ENCODE data around the gene CDX1.

CDX1 gene

DNA sequence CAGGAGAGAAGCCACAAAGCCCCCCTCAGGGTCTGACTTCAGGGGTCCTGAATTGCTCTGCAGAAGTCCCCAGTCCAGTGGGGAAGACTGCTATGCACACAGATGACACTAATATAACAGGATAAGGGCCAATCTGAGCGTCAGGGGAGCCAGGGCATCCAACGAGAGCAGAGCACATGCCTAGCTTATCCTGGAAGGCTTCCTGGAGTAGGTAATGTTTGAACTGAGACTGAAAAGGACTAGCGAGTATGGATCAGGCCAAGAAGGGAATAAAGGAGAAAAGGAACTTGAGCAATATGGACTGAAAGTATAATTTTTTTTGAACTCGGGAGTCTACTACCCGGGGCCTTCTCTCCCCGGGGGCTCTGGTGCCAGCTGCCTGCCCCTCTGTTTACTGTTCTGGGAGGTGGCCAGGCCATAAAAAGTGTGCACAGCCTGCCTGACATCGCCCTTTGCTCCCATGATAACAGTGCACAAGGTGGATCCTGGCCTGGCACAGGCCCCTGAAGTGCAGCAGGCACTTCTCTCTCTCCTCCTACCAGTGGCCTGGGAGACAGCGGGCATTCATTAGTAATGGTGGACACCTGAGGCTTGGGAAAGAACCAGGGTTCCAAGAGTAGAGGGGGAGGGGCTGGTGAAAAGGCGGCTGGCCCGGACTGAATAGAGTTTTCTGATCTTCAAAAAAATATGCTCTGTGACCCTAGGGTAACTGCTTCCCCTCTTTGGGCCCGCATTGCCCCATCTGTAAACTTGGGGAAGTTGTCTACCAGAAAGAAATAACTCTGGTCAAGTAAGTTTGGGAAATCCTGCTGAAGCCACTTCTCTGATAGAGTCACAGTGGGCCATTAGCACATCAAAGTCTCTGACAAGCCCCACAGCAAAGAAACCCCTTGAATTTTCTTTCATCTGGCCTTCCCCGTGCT lies 18.7 kb downstream of the CDX1 start:
- ATAC-seq: no peak

DNA sequence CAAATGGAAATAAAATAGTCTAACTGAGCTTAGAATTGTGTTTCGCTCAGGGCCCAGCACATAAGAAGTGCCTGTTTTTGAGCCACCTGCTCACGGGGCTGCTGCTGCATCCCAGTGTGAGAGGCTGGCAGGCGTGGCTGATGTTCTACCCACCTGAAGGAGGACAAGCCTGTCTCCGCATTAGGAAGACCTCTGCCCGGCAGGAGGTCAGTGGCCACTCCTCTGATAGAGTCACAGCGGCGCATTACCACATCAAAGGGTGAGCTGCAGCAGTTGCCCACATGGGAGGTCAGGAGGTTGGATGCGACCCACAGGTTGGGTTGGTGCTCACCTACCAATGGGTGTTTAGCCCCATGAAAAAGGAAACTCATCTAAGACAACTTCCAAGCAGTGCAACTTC lies 19.6 kb downstream of the CDX1 start:
- ATAC-seq: no peak

DNA sequence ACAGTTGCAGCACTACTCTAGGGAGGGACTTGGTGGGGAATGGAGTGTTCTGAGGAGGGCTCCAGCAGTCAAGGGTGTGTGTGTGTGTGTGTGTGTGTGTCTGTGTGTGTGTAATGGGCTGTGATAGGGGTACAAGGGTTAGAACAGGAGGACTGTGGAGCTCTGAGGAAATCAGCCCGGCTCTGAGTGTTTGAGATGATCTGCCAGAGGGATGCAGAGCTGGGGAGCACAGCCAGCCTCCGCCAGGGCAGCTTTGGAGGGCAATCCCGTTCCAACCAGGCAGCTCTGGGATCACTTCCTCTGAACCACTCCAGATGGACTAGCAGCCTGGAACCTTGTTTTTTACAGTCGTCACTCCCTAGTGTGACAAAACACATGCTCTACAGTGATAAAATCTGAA lies 20.3 kb downstream of the CDX1 start:
- ATAC-seq: no peak

DNA sequence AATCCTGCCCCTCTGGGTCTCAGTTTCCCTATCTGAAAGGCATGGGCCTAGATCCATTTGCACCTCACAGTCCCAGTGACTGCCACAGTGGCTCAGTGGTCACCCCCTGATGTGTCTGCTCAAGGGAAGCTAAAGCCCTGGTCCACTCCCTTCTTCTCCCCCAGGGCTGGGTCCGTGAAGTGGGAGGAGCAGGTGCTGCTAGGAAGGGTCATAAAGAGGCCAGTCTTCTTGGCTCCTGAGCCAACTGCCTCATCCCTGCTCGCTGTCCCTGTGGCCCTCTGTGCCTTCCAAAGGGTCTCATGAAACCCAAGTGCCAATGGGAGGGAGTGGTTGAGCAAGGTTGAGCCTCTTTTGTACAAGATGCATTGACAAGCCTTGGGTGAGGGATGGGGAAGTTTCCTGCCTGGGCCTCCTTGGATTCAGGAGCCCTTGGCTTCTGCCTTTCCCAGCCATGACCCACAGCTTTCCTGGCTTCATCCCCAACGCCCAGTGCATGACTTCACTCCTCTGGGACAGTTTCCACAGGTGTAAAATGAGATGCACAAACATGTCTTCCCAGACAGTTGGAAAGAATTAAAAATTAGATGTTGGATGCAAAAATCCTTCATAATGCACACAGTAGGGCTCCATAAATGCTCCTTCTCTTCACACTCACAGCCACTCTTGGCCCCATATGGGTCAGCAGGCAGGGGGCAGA lies 21.7 kb downstream of the CDX1 start:
- ATAC-seq: no peak

DNA sequence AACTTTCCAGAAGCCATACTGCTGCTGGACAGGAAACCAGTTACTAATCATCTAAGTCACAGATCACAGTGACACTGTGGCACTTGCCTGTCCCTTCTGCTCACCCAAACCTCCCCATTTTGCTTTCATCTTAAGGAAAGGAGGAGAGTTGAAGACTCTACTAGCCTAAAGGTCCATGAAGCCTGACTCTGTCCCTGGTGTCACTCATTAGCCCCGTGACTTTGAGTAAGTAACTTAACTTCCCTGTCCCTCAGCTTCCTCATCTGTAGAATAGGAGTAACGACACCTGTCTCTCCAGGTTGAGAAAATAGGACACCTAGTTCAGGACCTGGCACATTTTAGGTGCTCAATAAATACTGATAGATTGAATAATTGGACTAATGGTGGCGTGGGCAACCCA lies 22.7 kb downstream of the CDX1 start:
- no peak for ATAC-seq

DNA sequence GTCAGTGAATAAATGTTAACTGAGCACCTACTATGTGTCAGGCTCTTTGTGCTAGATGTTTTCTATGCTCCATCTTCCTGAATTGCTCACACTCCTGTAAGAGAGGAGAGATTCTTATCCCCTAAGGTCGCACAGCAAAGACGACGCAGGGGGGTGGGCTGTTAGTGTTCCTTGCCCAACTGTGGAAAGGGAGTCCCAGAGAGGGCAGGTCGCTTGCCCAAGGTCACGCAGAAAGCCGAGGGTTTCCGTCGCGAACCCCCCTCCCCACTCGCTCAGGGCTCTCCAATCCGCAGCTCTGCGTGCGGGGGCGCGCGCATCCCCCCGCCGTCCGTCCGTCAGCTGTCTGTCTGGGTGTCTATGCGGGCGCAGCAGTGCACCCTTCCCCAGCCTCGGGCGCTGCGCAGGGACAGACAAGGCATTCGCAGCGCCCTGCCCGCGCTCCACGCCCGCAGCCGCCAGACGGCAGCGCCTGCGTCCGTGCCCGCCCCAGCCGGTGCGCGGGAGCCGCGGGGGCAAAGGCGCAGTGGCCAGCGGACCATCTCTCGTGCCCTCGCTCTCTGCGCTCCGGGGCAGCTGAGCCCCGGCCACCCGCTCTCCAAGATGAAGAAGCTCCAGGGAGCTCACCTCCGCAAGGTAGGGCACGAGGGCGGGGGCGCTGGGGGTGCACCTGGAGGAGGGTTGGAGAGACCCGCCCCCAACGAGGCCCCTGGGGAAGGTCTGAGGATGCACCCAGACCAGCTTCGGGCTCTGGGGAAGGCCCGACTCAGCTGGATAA lies 23.3 kb downstream of the CDX1 start, which contains the start of gene SLC6A7:
Gene SLC6A7 (plus strand): TSS at position 335 of the 775 bp plus-strand sequence. CDS start 266 bp downstream, at position 601.
- no peak for ATAC-seq

DNA sequence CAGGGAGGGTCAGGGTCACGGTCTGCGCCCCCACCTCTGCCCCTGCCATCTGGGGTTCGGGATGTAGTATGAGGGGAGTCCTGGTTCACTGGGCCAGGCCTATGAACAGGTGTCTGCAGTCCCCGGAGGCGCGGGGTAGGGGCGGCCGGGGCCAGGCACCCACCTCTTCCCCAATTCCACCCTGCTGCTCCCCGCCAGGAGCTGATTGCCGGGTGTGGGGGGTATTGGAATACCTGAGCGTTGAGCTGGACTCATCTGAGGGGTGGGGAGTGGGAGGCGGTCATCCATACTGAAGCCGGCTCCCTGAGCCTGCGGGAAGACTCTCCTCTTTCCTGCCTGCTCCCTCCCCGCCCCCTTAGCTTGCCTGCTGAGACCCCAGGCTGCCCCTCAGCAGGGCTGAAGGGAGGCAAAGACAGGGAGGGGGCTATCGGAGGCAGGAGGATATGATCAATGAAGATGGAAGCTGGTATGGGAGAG lies 24.0 kb downstream of the CDX1 start:
- ATAC-seq: no peak

DNA sequence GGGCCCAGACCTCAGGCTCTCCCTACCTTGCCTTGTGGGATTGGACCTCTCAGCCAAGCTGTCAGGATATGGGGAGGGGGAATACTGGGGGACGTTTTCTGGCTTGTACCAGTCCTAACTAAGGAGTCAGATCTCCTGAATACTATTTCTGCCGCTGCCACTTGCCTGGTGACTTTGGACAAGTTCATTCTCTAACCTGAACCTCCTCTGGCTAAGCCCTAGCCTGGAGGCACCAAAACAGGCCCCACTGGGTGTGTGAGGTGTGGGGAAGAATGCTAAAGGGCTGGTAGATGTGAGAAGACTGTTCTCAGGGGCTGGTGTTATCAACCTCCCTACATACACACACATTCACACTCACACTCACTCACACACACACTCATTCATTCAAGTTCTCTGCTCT lies 24.4 kb downstream of the CDX1 start:
- no peak for ATAC-seq

DNA sequence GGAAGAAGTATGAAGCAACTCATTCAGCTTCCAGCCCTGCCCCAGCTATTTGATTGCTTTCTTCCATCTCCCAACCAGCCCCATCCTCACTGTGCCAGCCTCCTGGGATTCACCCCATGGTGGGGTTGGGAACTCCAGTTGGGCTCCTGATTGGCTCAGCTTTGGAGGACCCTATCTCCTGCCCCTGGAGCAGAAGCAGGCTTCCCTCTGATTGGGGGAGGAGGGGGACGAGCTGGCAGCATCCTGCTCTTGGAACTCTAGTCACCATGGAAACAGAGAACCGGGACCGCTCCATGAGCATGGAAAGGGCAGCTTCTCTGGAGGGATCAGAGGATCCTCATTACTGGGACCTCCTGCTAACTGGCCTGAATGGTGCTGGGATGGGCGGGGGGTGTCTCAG lies 25.9 kb downstream of the CDX1 start:
- no peak for ATAC-seq

DNA sequence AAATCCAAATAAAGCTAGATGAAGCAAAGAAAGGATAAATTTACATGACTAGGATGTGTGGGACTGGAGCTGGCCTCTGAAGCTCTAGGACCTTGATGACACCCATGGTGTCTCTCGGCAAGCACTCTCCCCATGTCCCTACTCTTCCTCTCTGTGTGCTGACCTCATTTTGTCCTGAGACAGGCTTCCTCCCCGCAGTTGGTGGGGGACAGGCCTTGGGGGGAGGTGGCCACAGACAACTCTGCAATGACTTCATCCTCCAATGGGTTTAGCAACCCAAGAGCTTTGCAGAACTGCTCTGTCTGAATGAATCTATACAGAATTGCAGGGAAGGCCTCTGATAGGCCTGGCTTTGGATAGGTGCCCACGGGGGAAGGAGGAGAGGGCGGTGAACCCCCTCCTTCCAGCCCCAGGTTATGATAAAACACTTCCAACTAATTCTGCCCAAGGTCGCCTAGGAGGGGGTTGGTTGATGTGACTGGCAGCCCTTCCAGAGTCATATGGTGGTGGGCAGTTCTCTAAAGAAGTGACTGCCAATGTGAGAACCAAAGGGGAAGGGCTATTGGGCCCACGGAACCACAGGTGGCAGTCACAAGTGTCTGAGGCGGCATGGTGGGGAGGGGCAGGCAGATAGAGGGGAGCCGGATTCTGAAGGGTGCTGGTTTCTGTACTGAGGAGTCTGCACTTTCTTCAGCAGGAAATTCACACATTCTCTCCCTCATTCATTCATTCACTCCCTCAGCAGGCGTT lies 29.3 kb downstream of the CDX1 start:
- ATAC-seq: no peak

DNA sequence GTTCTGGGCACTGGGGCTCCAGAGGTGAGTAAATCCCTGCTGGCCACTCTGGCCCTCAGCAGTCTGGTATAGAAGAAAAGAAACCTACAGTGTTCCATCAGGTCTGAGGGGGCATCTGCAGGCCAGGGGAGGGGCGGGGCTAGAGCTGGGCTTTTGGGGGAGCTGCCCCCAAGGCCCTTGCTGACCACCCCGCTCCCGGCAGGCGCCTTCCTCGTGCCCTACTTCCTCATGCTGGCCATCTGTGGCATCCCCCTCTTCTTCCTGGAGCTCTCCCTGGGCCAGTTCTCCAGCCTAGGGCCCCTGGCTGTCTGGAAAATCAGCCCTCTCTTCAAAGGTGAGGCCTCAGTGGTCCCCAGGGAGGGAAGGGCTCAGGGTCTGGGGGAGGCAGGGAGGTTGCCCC lies 29.9 kb downstream of the CDX1 start:
- no peak for ATAC-seq

DNA sequence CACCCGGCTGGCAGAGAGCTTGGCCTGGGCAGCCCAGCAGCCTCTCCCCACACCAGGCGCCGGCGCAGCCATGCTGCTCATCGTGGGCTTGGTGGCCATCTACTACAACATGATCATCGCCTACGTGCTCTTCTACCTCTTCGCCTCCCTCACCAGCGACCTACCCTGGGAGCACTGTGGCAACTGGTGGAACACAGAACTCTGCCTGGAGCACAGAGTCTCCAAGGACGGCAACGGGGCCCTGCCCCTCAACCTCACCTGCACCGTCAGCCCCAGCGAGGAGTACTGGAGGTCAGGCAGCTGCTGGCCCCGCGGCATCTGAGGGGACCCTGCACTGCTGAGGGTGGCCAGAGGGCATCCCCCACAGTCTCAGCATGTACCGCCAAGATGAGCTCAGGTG lies 30.4 kb downstream of the CDX1 start:
- ATAC-seq: peak in 1 of 2 donors; percentile 8

DNA sequence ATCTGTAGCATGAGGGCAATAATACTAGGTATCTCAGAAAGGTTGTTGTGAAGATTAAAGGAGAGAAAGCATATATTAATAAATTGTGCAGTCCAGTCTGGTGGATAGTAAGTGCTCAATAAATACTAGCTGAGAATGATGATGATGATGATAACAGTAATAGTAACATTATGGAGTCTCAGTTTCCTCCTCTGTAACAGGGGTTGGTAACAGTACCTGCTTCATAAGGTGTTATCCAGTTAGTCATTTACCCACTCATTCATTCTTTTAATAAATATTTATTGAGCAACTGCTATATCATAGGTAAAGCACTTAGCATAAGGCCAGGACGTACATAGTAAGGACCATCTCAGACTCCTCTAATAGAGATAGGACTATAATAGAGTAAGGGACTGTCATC lies 30.9 kb downstream of the CDX1 start:
- no peak for ATAC-seq

DNA sequence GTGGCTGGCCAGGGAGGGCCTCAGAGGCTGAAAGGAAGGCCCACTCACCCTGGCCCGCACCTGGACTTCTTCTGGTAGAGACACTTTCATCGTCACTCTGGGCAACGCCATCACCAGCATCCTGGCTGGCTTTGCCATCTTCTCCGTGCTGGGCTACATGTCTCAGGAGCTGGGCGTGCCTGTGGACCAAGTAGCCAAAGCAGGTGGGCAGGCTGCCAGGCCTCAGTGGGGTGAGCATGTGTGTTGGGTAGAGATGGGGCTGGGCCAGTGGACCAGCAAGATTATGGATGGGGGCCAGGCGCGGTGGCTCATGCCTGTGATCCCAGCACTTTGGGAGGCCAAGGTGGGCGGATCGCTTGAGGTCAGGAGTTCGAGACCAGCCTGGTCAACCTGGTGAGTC lies 35.9 kb downstream of the CDX1 start:
- no peak for ATAC-seq

DNA sequence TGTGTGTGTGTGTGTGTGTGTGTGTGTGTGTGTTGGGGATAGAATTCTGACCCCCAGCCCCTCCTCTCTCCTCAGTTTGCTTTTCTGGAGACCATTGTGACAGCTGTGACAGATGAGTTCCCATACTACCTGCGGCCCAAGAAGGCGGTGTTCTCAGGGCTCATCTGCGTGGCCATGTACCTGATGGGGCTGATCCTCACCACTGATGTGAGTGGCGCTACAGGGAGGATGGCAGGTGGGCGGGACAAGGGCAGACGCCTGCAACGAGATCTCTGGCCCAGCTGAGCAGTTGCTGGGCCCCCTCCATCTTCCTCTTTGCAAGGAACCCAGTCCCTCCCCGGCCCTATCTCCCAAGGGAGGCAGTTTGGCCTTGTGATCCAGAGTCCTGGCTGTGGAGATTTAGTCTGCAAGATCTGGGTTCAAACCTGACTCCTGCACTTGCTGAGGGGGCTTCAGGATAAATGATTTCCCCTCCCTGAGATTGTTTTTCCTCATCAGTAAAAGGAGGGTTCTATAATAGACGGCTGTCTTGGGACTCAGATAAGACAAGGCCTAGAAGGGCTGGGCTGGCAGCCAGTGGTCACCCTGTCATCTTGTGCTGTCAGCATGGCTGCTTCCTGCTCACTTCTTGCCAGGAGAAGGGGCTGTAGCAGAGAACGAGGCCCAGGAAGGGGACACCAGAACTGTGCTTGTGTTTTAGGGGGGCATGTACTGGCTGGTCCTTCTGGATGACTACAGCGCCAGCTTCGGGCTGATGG lies 37.4 kb downstream of the CDX1 start:
- no peak for ATAC-seq

DNA sequence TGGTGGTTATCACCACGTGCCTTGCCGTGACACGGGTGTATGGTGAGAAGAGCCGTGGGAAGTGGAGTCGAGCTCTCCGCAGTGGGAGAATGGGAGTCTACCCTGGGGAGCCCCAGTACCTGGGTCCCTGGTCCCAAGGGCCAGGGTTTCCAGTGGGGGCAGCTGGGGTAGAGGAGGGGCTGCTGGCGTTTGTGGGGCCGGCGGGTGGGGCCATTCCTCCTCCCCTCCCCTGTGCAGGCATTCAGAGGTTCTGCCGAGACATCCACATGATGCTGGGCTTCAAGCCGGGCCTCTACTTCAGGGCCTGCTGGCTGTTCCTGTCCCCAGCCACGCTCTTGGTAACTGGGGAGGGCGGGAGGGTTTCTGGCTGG lies 38.0 kb downstream of the CDX1 start:
- ATAC-seq: no peak

DNA sequence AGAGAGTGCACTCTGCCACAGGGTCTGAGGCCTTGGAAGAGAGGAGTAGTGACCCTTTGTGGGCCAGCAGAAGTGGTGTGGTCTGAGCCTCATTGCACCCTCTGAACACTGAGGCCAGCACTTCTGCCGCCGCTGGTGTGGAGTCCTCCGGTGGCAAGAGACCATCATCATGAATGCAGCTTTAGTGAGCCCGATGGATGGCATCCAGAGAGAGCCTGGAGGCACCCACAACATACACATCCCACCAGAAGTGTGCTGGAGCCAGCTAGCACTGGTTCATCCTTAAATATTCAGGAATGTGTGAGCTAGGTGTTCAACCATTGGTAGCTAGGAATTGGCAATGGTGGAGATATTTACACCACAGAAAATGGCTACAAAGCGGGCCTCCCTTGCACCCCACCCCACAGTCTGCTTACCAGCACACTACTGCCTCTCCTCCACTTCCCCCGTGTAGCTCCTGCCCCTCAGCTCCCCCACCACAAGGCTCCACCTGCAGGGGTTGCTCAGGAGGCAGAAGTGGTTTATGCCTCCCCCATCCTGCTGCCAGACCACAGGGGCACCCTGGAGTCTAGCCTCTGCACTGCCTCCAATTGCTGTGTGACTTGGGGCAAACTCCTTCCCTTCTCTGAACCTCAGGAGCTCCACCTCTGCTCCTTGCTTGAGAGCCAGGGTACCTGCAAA lies 39.7 kb downstream of the CDX1 start:
- ATAC-seq: no peak

DNA sequence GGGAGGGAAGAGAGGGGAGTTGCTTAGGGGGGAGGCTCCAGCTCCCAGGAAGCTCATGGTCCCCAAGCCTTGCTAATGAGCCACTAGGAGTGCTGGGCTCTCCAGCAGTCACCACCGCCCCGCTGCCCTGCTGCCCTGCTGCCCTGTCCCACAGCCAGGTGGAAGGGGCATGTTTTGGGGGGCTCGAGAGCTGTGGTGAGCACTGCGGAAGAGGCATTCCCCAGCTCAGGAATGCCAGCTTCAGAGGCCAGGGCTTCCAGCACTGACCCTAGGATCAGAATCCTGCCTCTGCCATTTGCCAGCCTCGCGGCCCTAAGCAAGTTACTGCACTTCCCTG lies 40.2 kb downstream of the CDX1 start:
- ATAC-seq: no peak

DNA sequence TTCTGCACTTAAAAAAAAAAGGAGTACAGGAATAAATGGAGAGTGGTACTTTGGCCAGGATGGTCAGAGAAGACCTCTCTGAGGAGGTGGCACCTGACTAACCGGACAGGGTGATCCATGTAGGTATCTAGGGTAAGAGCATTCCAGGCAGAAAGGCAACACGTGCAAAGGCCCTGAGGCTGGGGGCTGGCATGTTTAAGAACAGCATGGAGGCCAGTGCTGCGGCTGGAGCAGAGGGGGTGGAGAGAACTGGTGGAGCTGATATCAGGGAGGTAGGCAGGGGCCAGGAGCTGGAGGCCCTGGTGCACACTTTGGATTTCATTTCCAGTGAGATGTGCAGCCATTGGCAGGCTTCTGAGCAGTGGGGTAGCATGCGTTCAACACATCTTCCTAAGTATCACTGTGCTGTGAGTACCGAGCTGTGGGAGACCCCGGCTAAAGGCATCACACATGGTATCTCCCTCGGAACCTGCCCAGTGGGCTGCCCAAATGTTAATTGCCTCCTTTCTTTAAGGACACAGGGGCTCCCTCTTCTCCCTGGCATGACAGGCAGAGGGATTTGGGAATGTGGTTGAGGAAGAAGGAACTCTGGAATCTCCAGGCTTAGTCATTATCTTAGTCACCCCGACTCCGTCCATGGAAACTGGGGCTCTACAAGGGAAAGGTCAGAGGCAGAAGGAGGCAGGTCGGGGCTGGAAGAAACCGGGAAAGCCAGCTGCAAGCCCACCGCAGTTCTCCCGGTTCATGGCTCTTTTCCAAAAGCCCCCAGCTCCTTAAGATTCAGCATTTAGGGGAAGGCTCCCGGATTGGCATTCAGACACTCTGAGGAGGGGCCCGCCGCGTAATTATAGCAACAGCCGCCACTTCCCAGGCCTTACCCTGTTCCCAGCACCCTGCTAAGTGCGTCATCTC lies 41.9 kb downstream of the CDX1 start:
- ATAC-seq: no peak

DNA sequence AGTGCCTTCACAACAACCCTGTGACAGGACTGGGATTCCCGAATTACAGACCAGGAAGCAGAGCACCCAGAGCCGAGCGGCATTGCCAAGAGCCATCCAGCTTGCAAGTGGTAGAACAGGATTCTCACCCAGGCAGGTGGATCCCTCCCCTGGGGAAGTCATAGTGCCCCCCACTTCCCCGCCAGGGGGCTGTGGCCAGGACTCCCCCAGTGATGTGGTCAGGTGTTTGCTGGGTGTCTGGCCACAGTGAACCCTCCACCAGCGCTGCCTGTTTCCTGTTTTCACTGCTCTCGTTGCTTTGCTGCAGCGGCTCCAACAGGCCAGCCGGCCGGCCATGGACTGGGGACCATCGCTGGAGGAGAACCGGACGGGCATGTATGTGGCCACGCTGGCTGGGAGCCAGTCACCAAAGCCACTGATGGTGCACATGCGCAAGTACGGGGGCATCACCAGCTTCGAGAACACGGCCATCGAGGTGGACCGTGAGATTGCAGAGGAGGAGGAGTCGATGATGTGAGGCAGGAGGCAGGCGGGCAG lies 42.6 kb downstream of the CDX1 start:
- no peak for ATAC-seq
